ENCODE data around the gene EPHB2. TPM values are rescaled to one million over a fixed set of nuclear protein-coding genes. Genes with fewer than 3 reads are reported as not detected.

Gene EPHB2
- total RNA-seq, 1 donor from 2014 or later: 28.9 TPM

DNA sequence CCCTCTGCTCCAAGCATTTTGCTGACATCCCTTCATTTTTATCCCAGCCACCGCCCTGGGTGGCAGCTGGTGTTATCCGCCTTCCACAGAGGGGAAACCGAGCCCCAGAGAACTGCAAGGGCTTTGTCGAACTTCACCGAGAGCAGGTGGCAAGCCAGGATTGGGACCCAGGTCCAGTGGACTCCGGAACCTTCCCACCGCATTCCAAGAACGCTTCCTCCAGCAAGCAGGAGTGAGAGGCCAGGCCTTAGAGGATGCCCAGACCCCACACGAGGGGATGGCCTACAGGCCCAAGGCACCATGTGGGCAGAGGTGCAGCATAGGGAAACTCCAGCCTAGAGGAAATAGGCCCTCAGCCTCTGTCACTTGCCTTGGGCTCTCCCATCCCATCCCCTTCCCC lies 90.7 kb downstream of the EPHB2 start:
- DNase-seq (ENCODE audit: low spot score): no peak

DNA sequence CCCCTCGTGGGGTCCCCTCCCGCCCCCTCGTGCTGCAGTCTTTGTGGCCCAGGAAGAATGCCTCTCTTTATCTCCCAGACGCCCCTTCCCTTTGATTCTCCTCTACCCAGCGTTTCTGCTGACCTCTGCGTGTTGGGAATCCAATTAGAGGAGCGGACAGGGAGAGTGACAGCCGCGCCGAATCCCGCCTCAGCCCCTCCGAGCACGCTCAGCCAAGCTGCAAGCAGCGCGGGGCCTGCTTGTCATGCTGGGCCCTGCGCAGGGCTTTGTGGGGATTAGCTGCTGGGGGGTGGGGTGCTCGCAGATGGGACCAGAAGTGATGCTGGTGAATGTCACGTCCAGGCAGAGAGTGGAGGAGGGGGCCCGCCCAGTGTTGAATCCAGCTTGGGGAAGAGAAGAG lies 91.1 kb downstream of the EPHB2 start:
- peak; percentile 66 for DNase-seq (ENCODE audit: low spot score)

DNA sequence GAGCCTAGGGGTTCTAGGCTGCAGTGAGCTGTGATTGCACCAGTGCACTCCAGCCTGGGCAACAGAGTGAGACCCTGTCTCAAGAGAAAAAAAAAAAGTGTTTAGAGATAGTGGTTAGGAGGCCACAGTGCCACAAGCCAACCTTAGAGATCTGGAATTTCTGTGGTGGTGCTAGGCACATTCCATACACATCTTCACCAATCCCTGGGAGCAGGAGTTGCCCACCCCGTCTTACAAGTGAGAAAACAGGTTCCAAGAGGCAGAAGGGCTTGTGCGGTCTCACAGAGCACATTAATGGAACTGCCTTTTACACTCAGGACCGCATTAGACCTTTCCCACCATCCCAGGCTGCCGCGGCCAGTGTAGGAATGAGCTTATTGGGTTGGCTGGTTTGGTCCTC lies 93.2 kb downstream of the EPHB2 start:
- no peak for DNase-seq (ENCODE audit: low spot score)

DNA sequence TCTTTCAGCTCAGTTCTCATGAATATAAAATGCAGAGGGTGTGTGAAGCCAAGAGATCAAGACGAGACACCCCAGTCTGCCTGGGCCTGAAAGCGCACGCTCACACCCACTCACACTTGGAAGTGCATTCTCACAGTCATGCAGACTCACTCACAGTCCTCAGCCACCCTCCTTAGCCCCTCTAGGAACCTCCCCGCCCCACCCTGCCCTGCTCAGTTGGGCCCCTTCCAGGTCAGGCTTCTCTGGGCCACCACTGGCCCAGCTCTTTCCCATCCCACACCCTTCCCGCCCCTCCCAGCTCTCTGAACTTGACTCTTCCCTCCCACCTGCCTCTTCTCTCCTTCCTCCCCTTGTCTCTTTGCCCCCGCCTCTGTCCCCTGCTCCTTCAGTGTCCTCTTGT lies 93.8 kb downstream of the EPHB2 start:
- DNase-seq (ENCODE audit: low spot score): no peak

DNA sequence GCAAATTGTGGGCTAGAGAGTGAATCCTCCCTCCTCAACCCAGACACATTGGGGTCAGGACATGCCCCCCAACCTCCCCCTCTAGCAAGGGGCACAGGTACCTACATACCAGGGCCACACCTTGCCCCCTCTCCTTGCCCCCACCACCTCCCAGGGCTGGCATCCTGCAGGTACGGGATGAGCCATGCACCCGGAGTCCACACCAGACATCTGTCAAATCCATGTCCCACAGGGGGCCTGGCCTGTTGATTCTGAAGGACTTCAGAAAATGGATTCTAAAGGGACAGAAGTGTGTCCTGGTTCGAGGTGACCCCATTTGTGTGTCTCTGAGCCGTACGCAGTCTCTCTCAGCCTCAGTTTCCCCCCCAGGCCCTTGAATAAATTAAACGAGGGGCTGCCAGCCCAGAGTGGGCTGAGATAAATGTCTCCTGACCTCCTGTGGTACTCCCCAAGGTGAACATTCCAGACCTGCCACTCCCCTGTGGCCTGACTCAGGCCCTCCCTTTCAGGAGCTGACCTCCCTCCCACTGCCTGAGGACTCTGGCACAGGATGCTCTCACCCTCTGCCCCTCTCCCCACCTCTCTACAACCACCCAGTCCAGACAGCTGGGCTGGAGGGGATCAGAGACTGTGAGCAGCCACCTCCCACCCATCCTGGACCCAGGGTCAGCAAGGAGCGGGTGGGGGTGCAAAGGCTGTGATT lies 94.5 kb downstream of the EPHB2 start:
- DNase-seq (ENCODE audit: low spot score): no peak

DNA sequence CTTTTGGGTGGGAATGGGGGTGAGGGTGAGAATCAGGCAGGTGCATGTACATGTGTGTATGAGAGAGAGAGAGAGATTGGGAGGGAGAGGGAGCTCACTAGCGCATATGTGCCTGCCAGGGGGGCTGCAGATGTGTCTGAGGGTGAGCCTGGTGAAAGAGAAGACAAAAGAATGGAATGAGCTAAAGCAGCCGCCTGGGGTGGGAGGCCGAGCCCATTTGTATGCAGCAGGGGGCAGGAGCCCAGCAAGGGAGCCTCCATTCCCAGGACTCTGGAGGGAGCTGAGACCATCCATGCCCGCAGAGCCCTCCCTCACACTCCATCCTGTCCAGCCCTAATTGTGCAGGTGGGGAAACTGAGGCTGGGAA lies 95.0 kb downstream of the EPHB2 start:
- DNase-seq (ENCODE audit: low spot score): no peak

DNA sequence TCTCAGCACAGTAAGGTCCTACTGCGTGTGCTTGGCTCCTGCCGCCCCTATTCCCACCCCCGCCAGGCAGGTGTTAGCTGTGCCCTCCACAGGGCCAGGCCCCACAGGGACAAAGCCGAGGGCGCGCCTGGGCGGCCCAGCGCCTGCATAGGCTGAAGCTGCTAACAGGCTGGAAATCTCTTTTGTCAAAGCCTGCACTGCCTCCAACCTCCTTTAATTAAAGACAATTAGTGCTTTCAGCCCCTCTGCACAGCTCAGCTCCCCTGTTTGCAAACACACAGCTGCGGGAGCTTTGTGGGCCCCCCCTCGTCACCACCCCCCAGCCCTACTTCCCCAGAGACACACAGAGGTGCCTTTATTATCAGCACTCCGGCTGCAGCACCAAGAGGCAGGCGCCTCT lies 95.9 kb downstream of the EPHB2 start:
- DNase-seq (ENCODE audit: low spot score): no peak

DNA sequence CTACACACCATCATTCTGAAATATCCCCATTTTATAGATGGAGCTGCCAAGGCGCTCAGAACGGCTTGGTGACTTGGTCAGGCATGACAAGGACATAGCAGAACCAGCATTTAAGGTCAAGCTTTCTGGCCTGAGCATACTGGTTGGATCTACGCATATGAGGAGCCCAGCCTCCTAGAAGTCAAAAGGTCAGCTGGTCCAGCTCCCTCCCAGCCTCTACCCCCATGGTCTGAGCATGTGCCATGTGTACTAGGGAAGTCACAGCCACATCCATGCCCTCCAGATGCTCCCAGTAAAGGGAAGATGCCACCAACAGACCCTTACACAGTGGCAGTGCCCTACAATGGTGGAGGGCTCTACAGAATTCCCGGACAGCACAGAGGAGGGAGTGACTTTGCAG lies 96.7 kb downstream of the EPHB2 start:
- DNase-seq (ENCODE audit: low spot score): no peak

DNA sequence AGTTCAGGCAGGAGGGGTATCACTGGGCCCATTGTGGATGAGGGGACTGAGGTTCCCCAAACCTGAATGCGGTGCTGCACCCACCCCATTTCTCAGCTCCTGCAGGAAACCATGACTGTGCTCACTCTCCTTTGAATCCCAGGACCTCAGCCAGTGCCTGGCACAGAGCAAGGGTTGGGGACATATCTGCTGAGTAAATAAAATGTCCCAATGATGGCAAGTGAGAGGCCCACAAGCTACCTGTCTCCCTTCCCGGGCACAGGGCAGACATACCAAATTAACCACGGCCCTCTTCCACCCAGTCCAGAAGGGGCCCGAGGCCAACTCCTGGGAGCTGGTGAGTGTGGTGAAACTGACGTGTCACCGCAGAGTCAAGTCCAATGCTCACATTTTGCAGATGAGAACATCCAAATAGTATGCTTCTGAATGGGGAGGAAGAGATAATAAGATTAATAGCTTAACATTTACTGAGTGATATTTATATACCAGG lies 97.6 kb downstream of the EPHB2 start:
- DNase-seq (ENCODE audit: low spot score): no peak

DNA sequence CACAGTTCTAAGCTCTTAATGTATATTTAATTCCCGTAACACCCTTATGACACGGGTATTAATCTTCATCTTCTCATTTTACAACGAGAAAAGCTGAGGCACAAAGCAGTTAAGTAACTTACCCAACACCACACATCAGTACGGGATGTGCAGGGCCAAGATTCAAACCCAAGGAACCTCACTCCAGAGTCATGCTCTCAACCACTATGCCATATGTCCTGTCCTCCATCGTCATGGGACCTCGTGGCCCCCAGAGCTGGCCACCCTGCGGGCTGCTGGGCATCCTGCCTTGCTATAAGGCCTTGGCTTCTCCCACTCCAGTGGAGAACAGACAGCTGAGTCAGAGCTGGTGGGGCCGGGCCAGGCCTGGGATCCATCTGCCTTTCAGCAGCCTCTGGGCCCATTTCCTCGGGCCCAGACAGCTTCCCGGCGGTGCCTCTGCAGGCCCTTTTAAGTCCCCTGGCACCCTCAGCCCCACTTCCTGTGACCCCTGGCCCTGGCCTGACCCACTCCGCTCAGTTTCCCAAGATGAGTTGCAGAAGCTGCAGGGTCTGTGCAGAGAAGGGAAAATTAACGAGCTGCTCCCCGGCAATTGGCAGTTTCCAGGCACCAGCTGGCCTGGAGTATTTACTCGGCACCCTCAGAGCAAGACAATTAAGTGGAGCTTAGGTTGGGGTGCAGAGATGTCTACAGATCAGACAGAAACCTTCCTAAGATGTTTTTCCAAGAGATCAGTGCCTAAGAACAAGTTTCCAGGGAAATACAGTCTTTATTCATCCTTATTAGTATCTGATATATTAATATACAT lies 98.2 kb downstream of the EPHB2 start:
- DNase-seq (ENCODE audit: low spot score): peak; percentile 94

DNA sequence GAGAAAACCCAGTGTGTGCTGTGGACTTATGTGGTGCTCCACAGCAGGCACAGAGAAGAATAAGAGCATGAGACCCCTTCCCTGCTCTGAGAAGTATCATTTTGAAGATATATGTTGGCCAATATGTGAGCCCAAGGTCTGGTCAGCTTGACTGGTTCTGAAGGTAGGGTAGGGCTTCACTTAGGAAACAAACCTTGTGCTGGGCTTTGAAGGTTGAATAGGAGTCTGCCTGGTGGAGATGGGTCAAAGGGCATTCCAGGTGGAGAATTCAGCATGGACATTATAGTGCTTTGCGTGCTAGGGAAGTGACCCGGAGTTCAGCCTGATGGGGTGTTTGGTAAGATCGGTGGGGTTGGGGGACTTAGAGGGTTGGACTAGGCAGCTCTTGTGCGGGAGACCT lies 99.1 kb downstream of the EPHB2 start:
- DNase-seq (ENCODE audit: low spot score): no peak

DNA sequence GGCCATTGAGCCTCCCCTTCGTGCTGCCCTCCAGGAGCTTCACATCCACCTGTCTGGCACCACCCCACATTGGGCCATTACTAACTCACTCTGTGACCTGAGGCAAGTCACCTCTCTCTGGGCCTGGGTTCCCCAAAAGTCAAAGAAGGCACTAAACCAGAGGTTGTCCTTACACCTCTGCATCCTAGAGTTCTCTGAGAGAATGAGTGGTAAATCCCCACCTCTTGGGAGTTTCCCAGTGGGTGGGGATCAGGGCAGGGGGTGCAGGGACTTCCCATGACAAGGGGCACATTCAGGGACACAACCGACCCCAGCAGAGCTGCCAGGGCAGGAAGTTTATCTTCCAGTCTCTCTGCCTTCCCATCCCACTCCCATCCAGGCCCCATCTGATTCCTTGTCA lies 99.7 kb downstream of the EPHB2 start:
- no peak for DNase-seq (ENCODE audit: low spot score)

DNA sequence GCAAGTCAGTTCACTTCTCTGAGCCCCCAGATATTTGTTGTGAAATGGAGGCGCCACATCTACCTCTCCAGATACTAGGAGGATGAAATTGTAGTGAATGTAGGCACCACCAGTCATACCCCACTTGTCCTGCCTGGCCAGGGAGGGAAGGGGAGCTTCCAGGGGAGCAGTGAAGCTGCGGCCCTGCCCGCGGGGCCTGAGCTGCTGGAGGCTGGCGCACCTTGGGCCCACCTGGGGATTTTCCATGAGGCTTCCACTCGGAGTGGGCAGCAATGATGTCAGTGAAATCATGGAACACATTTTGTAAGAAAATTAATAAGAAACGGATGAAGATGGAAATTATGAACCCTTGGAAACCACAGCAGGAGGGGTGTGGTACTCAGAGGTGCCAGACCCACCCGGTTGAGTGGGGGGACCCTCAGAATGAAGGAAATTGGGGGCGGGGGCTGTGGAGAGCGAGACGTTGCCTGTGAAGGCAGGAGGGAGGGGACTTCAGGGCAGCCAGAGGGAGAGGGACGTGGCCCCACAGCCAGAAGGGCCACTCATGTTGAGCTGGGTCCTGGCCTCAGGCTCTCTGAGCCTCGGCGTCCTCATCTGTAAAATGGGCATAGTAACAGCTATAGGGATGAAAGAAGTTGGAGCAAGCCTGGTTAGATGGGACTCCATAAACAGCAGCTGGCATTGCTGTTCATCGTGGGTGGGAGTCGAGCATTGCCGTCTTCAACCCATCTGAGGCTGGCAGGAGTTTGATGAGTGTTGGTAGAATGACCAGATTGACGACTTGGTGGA lies 101.6 kb downstream of the EPHB2 start:
- no peak for DNase-seq (ENCODE audit: low spot score)

DNA sequence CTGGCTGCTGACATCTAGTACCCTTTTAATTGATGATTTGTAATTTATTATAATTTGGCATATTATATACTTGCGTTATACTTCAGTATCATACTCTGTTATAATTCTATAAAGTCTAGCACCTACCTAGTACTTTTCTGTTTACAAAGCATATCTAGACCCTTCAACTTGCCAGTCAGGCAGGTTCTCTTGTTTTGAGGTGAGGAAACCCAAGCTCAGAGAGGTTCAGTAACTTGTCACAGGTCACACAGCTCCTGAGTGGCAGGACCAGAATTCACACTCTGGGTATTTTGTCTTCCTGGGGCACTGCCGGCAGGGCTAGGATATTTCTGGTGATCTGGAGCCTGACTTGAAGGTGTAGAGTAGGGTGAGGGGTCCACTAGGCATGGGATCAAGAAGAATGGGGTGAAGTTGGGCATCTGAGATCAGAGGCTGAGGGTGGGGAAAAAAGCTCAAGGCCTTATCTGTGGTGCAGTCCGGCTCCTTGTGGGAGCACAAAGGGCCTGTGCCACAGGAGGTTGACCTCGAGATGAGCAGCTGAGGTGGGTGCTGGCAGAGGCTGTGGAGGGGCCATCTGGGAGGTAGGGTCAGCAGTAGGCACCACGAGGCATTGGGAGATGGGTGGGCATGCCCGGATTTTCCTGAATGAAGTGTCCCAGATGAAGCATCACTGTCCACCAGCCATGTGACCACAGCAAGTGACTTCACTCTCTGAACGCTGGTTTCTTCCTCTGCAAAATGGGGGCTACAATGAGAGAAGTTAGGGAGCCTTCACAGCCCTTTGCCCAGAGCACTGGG lies 102.6 kb downstream of the EPHB2 start:
- no peak for DNase-seq (ENCODE audit: low spot score)

DNA sequence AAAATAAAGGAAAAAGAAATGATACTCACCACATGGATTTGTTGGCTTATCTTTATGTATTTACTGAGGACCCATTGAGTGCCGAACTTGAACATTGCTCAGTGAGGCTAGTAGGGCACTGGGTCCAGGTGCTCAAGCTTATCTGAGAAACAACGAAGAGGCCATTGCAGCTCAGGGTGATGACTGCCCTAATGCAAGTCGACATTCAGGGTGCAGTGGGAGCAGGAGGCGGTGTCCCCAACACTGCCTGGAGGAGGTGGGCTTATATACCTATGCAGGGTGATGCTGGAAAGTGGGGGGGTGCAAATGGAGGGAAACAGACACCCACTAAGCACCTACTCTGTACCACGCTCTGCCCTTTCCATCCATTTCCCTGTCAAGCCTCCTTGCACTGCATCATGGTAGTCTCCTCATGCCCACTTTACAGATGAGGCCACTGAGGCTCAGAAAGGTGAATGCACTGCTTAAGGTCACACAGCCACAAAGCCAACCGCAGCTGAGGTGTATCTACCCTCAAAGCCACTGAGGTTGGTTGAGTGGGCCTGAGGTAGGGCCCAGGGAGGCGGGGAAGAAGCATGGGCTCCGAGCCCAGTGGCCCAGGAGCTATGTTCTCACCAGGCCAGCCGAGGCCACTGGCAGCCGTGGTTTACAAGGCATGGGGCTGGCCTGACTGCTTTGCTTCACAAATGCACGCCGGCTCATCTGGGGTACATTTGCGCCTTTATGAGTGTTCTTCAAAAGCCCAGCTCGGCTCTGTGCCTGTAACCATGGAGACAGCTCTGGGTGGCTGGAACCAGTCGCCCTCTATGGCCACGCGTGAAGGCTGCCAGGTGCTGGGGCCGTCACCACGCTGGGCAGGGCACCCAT lies 103.8 kb downstream of the EPHB2 start:
- peak; percentile 69 for DNase-seq (ENCODE audit: low spot score)

DNA sequence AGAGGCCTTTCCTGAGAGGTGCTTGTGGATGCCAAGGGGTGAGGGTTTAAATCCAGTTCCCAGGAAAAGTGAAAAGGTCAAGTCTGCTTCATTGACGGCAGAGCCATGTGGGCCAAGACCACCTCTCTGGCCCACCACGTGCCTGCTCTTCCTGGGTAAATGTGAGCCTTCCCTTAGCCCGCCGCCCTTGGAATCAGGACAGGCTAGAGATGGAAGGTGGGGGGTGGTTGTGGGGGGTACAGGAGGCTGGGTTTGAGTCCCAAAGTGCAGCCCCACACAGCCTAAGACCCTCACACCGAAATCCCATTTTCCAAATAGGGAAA lies 104.4 kb downstream of the EPHB2 start:
- no peak for DNase-seq (ENCODE audit: low spot score)

DNA sequence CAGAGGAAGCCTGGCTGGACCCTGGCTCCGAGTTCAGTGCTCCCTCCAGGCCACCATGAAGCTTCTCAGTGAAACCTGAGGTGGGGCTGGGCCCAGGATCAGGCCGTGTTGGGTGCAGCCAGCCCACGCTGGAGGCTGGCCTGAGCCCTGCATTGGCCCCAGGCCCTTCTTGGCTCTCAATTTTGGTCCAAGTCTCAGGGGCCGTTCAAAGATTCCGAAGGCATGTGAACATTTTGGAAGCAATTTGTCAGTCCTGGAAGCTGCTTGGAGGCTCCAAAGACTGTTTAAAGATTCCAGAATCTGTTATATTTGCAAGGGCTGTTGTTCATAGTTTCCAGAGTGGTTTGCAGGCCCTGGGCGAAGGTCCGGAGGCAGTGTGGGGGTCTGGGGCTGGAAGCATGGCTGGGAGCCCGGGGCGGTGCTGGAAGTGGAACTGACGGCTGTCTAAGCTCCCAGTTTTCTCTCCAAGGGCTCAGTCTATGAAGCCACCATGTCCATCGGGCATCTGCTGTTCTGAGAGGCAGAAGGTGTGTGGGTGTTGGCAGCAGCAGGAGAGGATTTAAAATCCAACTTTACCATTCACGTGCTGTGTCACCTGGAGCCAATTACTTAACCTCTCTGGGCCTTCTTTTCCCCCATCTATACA lies 104.9 kb downstream of the EPHB2 start:
- DNase-seq (ENCODE audit: low spot score): no peak

DNA sequence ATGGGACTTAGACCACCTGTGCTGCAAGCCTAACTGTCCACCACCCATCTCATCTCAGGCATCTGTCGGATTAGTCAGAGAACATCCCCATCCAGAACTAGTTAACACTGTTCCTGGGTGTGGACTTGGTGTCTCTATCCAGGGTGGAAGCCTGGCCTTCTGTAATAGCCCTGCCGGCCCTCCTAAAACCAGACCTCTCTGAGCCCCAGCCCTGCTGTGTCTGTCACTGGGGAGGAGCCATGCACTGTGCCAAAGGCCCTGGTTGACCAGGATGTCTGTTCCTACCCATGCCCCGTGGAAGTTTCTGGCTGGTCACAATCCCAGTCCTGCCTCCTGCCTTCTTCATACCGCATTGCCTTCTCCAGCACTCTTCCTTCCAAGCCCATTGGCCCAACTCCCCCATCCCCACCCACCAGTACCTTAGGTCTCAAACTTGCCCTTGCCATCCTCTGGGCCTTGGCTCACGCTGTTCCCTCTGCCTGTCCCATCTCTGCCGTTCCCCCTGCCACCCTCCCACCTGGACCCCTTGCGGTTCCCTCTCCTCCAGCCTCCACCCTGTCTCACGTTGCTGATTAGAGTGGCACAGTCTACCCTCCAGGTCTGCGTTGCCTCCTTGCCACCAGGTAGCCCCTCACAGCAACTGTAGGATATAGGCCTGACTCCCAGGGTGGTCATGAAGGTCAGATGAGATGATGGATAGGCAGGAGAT lies 105.6 kb downstream of the EPHB2 start:
- DNase-seq (ENCODE audit: low spot score): no peak

DNA sequence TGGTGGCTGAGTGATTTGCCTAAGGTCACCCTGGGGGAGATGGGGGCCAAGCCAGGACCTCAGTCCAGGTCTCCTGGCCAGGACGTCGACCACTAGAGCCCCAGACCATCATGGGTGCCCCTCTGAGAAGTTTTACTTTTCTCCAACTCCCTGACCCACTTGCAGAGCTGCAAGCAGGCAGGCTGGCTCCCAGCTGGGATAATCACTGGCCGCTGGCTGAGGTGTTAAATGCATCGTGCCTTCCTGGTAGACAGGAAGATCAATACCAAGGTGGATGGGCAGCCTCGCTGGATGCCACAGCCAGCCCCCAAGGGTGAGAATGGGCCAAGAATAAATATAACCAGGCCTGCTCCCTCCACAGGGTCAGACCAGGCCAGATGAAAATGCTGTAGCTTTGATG lies 106.2 kb downstream of the EPHB2 start:
- no peak for DNase-seq (ENCODE audit: low spot score)

DNA sequence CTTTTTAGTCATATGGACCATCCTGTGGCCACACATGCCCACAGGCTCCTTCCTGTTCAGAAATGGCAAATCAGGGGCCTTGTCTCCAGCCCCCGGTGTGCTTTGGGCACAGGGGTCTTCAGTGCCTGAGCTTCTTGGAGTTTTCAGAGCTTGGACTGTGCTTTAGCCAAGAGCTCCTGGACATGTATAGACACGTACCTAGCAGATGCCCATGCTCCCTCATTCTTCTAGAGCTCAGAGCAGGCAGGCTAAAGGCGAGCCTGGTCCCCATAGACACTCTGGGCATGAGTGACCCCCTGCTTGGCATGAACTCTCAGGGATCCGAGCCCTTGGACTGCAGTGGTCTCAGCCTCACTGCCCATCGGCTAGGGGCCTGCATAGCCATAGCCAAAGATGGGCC lies 106.8 kb downstream of the EPHB2 start:
- no peak for DNase-seq (ENCODE audit: low spot score)
